SK-N-SH treated with all-trans-retinoic acid at 6 μM for 48 hours (cell line): Measurements from ENCODE around the gene MINDY4.

Source experiments
- ATAC-seq: fragments of 200-7000 bp; cut with Tn5 transposase; 3 replicates; pipeline ENCODE4 v1.9.1; 2020; ENCODE audit warnings: mild to moderate bottlenecking, moderate library complexity
- ARNTL ChIP-seq: fragments of 450-650 bp; formaldehyde crosslinking; IDR thresholded peaks from 2 replicates; pipeline ENCODE4 v1.5.0; 2020; ENCODE audit warnings: low read depth, mild to moderate bottlenecking, moderate library complexity, borderline replicate concordance
- BACH2 ChIP-seq: fragments of 250-450 bp; sonication (Bioruptor Pico); IDR thresholded peaks from 2 replicates; pipeline ENCODE4 v1.9.0; 2021; ENCODE audit warnings: mild to moderate bottlenecking, borderline replicate concordance
- CREB5 ChIP-seq: fragments of 250-450 bp; sonication (Bioruptor Pico); IDR thresholded peaks from 2 replicates; pipeline ENCODE4 v1.5.1; 2020; ENCODE audit warnings: low read depth, mild to moderate bottlenecking, moderate library complexity
- CSDC2 ChIP-seq: fragments of 250-450 bp; sonication (Bioruptor Pico); IDR thresholded peaks from 2 replicates; pipeline ENCODE4 v1.5.0; 2020; ENCODE audit warnings: mild to moderate bottlenecking, moderate library complexity
- ESRRG ChIP-seq: fragments of 250-450 bp; sonication (Bioruptor Pico); IDR thresholded peaks from 2 replicates; pipeline ENCODE4 v1.6.1; 2021; ENCODE audit warnings: mild to moderate bottlenecking
- GLIS3 ChIP-seq: fragments of 250-450 bp; sonication (Bioruptor Pico); IDR thresholded peaks from 2 replicates; pipeline ENCODE4 v1.5.0; 2020; ENCODE audit warnings: mild to moderate bottlenecking, moderate library complexity
- ISL1 ChIP-seq: fragments of 250-450 bp; sonication (Bioruptor Pico); IDR thresholded peaks from 2 replicates; pipeline ENCODE4 v2.1.2; 2022; ENCODE audit warnings: mild to moderate bottlenecking, moderate library complexity
- OSR1 ChIP-seq: fragments of 250-450 bp; sonication (Bioruptor Pico); IDR thresholded peaks from 2 replicates; pipeline ENCODE4 v1.8.0; 2022; ENCODE audit warnings: moderate library complexity, mild to moderate bottlenecking, inconsistent platforms
- PPARA ChIP-seq: fragments of 250-450 bp; sonication (Bioruptor Pico); IDR thresholded peaks from 2 replicates; pipeline ENCODE4 v1.5.0; 2020; ENCODE audit warnings: mild to moderate bottlenecking, borderline replicate concordance
- SNAI2 ChIP-seq: fragments of 250-450 bp; sonication (Bioruptor Pico); IDR thresholded peaks from 2 replicates; pipeline ENCODE4 v1.5.0; 2020; ENCODE audit warnings: mild to moderate bottlenecking, moderate library complexity
- TCF4 ChIP-seq: fragments of 250-450 bp; sonication (Bioruptor Pico); IDR thresholded peaks from 2 replicates; pipeline ENCODE4 v1.8.0; 2021; ENCODE audit warnings: mild to moderate bottlenecking, moderate library complexity, borderline replicate concordance
- TOX ChIP-seq: fragments of 250-450 bp; sonication (Bioruptor Pico); IDR thresholded peaks from 2 replicates; pipeline ENCODE4 v1.8.0; 2021; ENCODE audit warnings: mild to moderate bottlenecking, moderate library complexity, borderline replicate concordance
- TSHZ2 ChIP-seq: fragments of 250-450 bp; sonication (Bioruptor Pico); IDR thresholded peaks from 2 replicates; pipeline ENCODE4 v1.5.0; 2020; ENCODE audit warnings: mild to moderate bottlenecking, moderate library complexity
- ZC3H10 ChIP-seq: fragments of 250-450 bp; sonication (Bioruptor Pico); IDR thresholded peaks from 2 replicates; pipeline ENCODE4 v1.5.1; 2021; ENCODE audit warnings: mild to moderate bottlenecking, moderate library complexity
- ZFP3 ChIP-seq: fragments of 250-450 bp; sonication (Bioruptor Pico); IDR thresholded peaks from 2 replicates; pipeline ENCODE4 v1.5.0; 2020; ENCODE audit warnings: mild to moderate bottlenecking, moderate library complexity
- ZNF565 ChIP-seq: fragments of 450-650 bp; formaldehyde crosslinking; conservative IDR thresholded peaks from 2 replicates; pipeline ENCODE4 v1.5.0; 2020; ENCODE audit warnings: low read depth, mild to moderate bottlenecking, moderate library complexity
- TF ChIP-seq, protein P1 (sequence below): fragments of 250-450 bp; sonication (Bioruptor Pico); IDR thresholded peaks from 2 replicates; pipeline ENCODE4 v1.5.1; 2021; ENCODE audit warnings: mild to moderate bottlenecking, moderate library complexity
- TF ChIP-seq, protein P2 (sequence below): fragments of 250-450 bp; sonication (Bioruptor Pico); IDR thresholded peaks from 2 replicates; pipeline ENCODE4 v1.8.0; 2020; ENCODE audit warnings: mild to moderate bottlenecking, moderate library complexity, borderline replicate concordance
- TF ChIP-seq, protein P3 (sequence below): fragments of 250-450 bp; sonication (Bioruptor Pico); IDR thresholded peaks from 2 replicates; pipeline ENCODE4 v1.8.0; 2021; ENCODE audit warnings: low read depth, mild to moderate bottlenecking, moderate library complexity, borderline replicate concordance

The MINDY4 gene

GRCh38 chr7:30927040-30927439 lies 155.8 kb downstream of the MINDY4 start:
- no peak for ATAC-seq
- TF ChIP-seq, protein P1, sequence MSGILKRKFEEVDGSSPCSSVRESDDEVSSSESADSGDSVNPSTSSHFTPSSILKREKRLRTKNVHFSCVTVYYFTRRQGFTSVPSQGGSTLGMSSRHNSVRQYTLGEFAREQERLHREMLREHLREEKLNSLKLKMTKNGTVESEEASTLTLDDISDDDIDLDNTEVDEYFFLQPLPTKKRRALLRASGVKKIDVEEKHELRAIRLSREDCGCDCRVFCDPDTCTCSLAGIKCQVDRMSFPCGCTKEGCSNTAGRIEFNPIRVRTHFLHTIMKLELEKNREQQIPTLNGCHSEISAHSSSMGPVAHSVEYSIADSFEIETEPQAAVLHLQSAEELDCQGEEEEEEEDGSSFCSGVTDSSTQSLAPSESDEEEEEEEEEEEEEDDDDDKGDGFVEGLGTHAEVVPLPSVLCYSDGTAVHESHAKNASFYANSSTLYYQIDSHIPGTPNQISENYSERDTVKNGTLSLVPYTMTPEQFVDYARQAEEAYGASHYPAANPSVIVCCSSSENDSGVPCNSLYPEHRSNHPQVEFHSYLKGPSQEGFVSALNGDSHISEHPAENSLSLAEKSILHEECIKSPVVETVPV (CRISPR knock-in tag): no peak
- no peak for TF ChIP-seq ZFP3
- TF ChIP-seq SNAI2 (CRISPR knock-in tag): no peak
- no peak for TF ChIP-seq OSR1 (CRISPR knock-in tag)
- TF ChIP-seq CSDC2 (CRISPR knock-in tag): no peak
- no peak for TF ChIP-seq ISL1 (CRISPR knock-in tag)
- TF ChIP-seq ZC3H10 (CRISPR knock-in tag): no peak
- TF ChIP-seq, protein P2, sequence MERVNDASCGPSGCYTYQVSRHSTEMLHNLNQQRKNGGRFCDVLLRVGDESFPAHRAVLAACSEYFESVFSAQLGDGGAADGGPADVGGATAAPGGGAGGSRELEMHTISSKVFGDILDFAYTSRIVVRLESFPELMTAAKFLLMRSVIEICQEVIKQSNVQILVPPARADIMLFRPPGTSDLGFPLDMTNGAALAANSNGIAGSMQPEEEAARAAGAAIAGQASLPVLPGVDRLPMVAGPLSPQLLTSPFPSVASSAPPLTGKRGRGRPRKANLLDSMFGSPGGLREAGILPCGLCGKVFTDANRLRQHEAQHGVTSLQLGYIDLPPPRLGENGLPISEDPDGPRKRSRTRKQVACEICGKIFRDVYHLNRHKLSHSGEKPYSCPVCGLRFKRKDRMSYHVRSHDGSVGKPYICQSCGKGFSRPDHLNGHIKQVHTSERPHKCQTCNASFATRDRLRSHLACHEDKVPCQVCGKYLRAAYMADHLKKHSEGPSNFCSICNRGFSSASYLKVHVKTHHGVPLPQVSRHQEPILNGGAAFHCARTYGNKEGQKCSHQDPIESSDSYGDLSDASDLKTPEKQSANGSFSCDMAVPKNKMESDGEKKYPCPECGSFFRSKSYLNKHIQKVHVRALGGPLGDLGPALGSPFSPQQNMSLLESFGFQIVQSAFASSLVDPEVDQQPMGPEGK (CRISPR knock-in tag): no peak
- no peak for TF ChIP-seq CREB5
- no peak for TF ChIP-seq TCF4 (CRISPR knock-in tag)
- TF ChIP-seq, protein P3, sequence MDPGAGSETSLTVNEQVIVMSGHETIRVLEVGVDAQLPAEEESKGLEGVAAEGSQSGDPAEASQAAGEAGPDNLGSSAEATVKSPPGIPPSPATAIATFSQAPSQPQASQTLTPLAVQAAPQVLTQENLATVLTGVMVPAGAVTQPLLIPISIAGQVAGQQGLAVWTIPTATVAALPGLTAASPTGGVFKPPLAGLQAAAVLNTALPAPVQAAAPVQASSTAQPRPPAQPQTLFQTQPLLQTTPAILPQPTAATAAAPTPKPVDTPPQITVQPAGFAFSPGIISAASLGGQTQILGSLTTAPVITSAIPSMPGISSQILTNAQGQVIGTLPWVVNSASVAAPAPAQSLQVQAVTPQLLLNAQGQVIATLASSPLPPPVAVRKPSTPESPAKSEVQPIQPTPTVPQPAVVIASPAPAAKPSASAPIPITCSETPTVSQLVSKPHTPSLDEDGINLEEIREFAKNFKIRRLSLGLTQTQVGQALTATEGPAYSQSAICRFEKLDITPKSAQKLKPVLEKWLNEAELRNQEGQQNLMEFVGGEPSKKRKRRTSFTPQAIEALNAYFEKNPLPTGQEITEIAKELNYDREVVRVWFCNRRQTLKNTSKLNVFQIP (CRISPR knock-in tag): no peak
- no peak for TF ChIP-seq TOX
- TF ChIP-seq GLIS3: no peak
- TF ChIP-seq ZNF565 (CRISPR knock-in tag): no peak
- TF ChIP-seq BACH2: no peak
- no peak for TF ChIP-seq TSHZ2
- TF ChIP-seq ARNTL: no peak
- no peak for TF ChIP-seq ESRRG (CRISPR knock-in tag)

DNA sequence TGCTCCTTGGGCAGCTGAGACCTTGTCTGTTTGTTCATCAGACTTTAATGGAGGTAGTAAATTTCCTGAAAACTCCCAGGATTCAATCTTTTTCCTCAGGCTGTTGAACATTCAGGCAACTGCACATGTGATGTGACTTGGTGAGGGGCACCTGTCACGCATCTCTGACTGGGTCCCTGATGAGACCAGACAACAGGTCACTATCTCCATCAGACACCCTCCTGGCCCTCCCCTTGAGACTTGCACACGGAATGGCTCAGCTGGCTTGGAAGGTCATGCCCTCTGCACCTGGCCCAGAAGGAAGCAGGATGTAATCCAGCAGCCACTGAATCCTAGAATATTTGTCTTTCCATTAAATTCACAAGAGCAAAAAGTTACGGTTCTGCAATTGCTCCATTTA lies 156.3 kb downstream of the MINDY4 start:
- TF ChIP-seq ZFP3: no peak
- TF ChIP-seq SNAI2 (CRISPR knock-in tag): no peak
- no peak for TF ChIP-seq PPARA
- TF ChIP-seq, protein P1 (CRISPR knock-in tag): no peak
- TF ChIP-seq TSHZ2: no peak
- TF ChIP-seq ESRRG (CRISPR knock-in tag): no peak
- TF ChIP-seq ARNTL: no peak
- no peak for TF ChIP-seq ZC3H10 (CRISPR knock-in tag)
- TF ChIP-seq CSDC2 (CRISPR knock-in tag): no peak
- TF ChIP-seq TCF4 (CRISPR knock-in tag): no peak
- no peak for TF ChIP-seq BACH2
- no peak for TF ChIP-seq ISL1 (CRISPR knock-in tag)
- no peak for TF ChIP-seq GLIS3
- ATAC-seq: no peak
